ENCODE results near the gene SUMO1. TPM values are rescaled to one million over a fixed set of nuclear protein-coding genes. Genes with fewer than 3 reads are reported as not detected.
A peak's percentile ranks its signal among the peaks of the same experiment; 100 is the strongest.

The SUMO1 gene
- total and polyA plus RNA-seq, 9 of the 15 experiments (the other 6 are each of a cell fraction or from before 2014, with no cell fraction given) = 63.7 to 292 (median 92.0) TPM

- TF ChIP-seq DEAF1 (CRISPR knock-in tag; IDR thresholded peaks at IDR 0.05) (peak; percentile 69), PBX2 (CRISPR knock-in tag; IDR thresholded peaks at IDR 0.05; ENCODE audit: low read depth) (no peak), PBX2 (tag; conservative IDR thresholded peaks at IDR 0.05; ENCODE audit: low read depth) (no peak), ZNF778 (CRISPR knock-in tag; IDR thresholded peaks at IDR 0.05) (no peak), NFRKB (IDR thresholded peaks at IDR 0.05; ENCODE audit: low read depth) (no peak)
Measured at GRCh38 chr2:202178346-202178958, 59.9 kb downstream of the SUMO1 start (continued).

Measured in K562 (cell line).